Choroid plexus epithelial cell (primary cell): ENCODE data around the gene TGFBRAP1.

Experiments
- DNase-seq: peaks from one replicate; pipeline ENCODE4 v3.0.0-alpha.2; 2010; ENCODE audit warnings: low read depth
- H3K4me3 ChIP-seq: 2 replicates; pipeline ENCODE4 v1.5.1; 2011; ENCODE audit warnings: low read depth, mild to moderate bottlenecking, control low read depth, low read length, moderate library complexity
- TF ChIP-seq, protein P1 (sequence below): conservative IDR thresholded peaks from 2 replicates; pipeline ENCODE4 v1.5.1; 2011; ENCODE audit warnings: low read depth, mild to moderate bottlenecking, control low read depth, inconsistent platforms, low read length, moderate library complexity

The TGFBRAP1 gene

DNA sequence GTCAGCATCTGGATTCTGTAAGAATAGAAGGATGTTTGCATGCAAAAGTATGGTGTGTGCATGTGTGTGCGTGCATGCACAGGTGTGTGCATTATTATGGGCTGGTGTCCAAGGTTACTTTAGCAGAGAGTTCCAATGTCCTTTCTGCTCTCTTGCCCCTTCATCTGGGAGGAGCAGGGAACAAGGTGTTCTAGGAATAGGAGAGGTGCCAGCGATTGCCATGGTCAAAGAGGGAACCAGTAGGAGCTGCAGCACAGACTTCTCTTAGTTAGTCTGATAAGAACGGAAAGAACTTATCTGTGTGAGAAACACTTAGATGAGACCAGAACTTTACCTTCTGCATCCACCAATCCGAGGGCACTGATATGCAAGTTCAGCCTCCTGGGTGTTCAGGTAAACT is 79.6 kb downstream of the TGFBRAP1 start:
- H3K4me3 ChIP-seq: no peak overlapping the region
- no peak for DNase-seq
- TF ChIP-seq, protein P1, sequence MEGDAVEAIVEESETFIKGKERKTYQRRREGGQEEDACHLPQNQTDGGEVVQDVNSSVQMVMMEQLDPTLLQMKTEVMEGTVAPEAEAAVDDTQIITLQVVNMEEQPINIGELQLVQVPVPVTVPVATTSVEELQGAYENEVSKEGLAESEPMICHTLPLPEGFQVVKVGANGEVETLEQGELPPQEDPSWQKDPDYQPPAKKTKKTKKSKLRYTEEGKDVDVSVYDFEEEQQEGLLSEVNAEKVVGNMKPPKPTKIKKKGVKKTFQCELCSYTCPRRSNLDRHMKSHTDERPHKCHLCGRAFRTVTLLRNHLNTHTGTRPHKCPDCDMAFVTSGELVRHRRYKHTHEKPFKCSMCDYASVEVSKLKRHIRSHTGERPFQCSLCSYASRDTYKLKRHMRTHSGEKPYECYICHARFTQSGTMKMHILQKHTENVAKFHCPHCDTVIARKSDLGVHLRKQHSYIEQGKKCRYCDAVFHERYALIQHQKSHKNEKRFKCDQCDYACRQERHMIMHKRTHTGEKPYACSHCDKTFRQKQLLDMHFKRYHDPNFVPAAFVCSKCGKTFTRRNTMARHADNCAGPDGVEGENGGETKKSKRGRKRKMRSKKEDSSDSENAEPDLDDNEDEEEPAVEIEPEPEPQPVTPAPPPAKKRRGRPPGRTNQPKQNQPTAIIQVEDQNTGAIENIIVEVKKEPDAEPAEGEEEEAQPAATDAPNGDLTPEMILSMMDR: no peak

DNA sequence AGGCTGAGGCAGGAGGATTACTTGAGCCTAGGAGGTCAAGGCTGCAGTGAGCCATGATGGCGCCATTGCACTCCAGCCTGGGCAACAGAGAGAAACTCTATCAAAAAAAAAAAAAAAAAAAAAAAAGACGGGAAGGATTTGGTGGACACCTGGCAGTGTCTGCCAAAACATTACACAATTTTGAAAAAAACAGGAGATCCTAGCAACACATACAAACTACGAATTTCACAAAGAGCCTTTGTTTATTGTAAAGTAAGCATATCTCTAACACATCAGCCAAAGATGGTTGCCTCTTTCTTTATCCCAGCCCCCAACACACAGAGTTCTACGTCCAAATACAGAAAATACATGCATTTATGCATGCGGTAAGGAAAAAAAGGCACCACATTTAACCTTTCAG is 80.4 kb downstream of the TGFBRAP1 start:
- H3K4me3 ChIP-seq: no peak overlapping the region
- DNase-seq: no peak
- TF ChIP-seq, protein P1: no peak

DNA sequence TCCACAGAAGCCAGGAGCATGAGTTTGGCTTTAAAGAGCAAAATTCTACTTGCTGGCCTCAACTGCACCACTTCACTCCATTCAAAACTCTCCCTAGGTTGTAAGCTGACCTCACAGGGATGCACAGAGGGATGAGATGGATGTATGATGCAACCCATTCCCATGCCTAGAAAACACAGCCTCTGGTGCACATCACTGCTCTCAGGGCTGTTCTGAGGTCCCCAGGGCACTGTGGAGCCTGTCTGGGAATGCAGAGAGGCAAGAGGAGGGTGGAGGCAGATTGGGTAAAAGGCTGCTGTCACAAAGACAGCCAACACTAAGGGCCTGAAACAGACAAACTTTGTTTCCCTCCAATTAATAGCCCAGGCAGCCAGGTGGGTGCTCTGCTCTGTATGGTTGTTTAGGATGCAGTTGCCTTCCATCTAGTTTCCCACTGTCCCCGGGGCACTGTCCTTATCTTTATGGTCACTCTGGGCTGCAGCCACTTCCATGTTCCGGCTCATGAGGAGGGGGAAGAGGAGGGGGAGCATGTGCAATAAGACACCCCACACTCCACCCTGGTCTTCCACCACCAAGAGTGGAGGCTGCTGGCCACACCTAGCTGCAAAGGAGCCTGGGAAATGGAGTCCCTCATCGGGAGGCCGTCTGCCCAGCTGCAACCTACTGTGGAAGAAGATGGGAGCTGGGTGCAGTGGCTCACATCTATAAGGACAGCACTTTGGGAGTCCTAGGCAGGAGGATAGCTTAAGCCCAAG is 81.0 kb downstream of the TGFBRAP1 start:
- DNase-seq: no peak
- TF ChIP-seq, protein P1: no peak

DNA sequence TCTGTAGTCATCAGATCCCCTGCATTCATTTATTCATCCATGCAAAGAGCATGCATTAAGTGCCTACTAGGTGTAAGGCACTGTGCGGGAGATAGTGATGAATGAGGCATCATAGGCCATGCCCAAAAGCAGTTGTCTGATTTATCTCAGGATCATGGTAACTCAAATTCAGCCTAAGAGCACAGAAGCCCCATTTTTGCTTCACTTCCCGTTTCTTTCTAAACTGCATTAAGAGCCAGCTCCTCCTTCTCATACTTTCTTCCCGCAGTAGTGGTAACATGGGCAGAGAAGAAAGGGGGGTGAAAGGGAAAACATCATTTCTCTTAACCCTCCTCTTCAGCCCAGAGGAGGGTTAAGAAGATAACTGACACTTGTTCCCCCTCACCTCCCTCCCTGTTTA is 85.1 kb downstream of the TGFBRAP1 start:
- no peak for DNase-seq
- H3K4me3 ChIP-seq: no peak overlapping the region
- TF ChIP-seq, protein P1: no peak

More for the DNA sequence above, 81.0 kb downstream of the TGFBRAP1 start:
- H3K4me3 ChIP-seq: no peak overlapping the region

DNA sequence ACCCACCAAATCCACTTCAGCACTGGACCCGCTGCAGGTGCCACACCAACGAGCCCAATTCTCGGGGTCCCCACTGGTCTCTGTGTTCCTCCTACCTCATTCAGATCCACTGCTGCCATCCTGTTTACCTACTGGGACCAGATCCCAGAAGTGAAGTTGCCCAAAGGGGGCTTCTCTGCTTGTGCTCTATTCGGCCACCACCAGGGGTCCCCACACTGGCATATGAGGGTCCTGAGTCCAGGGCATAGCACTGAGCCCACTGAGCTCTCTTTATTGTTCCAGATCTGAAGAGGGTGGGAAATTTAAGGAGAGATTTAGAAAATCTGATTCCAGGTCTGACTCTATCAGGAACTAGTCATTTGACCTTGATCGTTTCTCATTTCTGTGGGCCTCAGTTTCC is 85.6 kb downstream of the TGFBRAP1 start:
- DNase-seq: no peak
- TF ChIP-seq, protein P1: peak; percentile 51
- H3K4me3 ChIP-seq: no peak overlapping the region

DNA sequence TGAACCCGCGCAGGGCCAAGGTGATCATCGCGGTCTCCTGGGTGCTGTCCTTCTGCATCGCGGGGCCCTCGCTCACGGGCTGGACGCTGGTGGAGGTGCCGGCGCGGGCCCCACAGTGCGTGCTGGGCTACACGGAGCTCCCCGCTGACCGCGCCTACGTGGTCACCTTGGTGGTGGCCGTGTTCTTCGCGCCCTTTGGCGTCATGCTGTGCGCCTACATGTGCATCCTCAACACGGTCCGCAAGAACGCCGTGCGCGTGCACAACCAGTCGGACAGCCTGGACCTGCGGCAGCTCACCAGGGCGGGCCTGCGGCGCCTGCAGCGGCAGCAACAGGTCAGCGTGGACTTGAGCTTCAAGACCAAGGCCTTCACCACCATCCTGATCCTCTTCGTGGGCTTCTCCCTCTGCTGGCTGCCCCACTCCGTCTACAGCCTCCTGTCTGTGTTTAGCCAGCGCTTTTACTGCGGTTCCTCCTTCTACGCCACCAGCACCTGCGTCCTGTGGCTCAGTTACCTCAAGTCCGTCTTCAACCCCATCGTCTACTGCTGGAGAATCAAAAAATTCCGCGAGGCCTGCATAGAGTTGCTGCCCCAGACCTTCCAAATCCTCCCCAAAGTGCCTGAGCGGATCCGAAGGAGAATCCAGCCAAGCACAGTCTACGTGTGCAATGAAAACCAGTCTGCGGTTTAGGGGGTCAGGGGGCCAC is 87.1 kb downstream of the TGFBRAP1 start:
- H3K4me3 ChIP-seq: no peak overlapping the region
- DNase-seq: no peak

More for the DNA sequence above, 87.1 kb downstream of the TGFBRAP1 start:
- TF ChIP-seq, protein P1: no peak
